HepG2 (cell line): Measurements from ENCODE around the gene RNPS1. TPM values are rescaled to one million over a fixed set of nuclear protein-coding genes. Genes with fewer than 3 reads are reported as not detected.

ENCODE experiments used
- GATA4 ChIP-seq: sonication (generic); IDR thresholded peaks from 2 replicates; pipeline ENCODE4 v1.6.1; 2016; ENCODE audit warnings: antibody characterized with exemption, low read depth, borderline replicate concordance
- GPN1 ChIP-seq: sonication (generic); formaldehyde crosslinking; IDR thresholded peaks from 2 replicates; pipeline ENCODE4 v1.5.1; 2020; ENCODE audit warnings: missing genetic modification reagents, borderline replicate concordance
- HDAC2 ChIP-seq: sonication (generic); formaldehyde crosslinking; IDR thresholded peaks from 2 replicates; pipeline ENCODE4 v1.4.0; 2020; ENCODE audit warnings: missing genetic modification reagents
- KDM1A ChIP-seq: IDR thresholded peaks from 2 replicates; pipeline ENCODE4 v1.6.1; 2016; ENCODE audit warnings: missing compliant biosample characterization
- LCORL ChIP-seq, 2 experiments: fragments of 450-650 bp in 1 of 2; sonication (generic) in 1 of 2; formaldehyde crosslinking in 1 of 2; IDR thresholded peaks; 2 replicates each; pipeline versions ENCODE4 v1.5.0 to v1.6.1; 2017 to 2020; ENCODE audit warnings: antibody characterized with exemption in 1 of 2, missing genetic modification reagents in 1 of 2
- MAFG ChIP-seq: sonication (generic); formaldehyde crosslinking; IDR thresholded peaks from 2 replicates; pipeline ENCODE4 v1.5.1; 2020; ENCODE audit warnings: mild to moderate bottlenecking, missing genetic modification reagents
- NFKBIZ ChIP-seq: IDR thresholded peaks from 2 replicates; pipeline ENCODE4 v1.6.1; 2018; ENCODE audit warnings: missing genetic modification reagents, missing compliant biosample characterization
- PCBP1 ChIP-seq: fragments of 200-400 bp; formaldehyde crosslinking; IDR thresholded peaks from 2 replicates; pipeline ENCODE4 v1.6.1; 2017; ENCODE audit warnings: mild to moderate bottlenecking, low read depth, low read length, borderline replicate concordance
- RBM39 ChIP-seq: fragments of 200-400 bp; formaldehyde crosslinking; IDR thresholded peaks from one replicate; pipeline ENCODE4 v1.6.1; 2018; ENCODE audit warnings: antibody characterized with exemption, mild to moderate bottlenecking, low read depth, low read length; ENCODE audit not compliant: poor library complexity, severe bottlenecking
- RFX1 ChIP-seq: fragments of 450-650 bp; IDR thresholded peaks from 2 replicates; pipeline ENCODE4 v1.6.1; 2017
- SNRNP70 ChIP-seq: fragments of 200-400 bp; formaldehyde crosslinking; IDR thresholded peaks from 2 replicates; pipeline ENCODE4 v1.6.1; 2017; ENCODE audit warnings: mild to moderate bottlenecking, low read depth, low read length, moderate library complexity
- THAP11 ChIP-seq: IDR thresholded peaks from 2 replicates; pipeline ENCODE4 v1.6.1; 2016; ENCODE audit warnings: missing biosample characterization, missing genetic modification reagents
- ZNF256 ChIP-seq: sonication (generic); formaldehyde crosslinking; conservative IDR thresholded peaks from 2 replicates; pipeline ENCODE4 v1.4.0; 2020; ENCODE audit warnings: missing genetic modification reagents
- ZNF713 ChIP-seq: sonication (generic); formaldehyde crosslinking; IDR thresholded peaks from 2 replicates; pipeline ENCODE4 v1.4.0; 2020; ENCODE audit warnings: mild to moderate bottlenecking, missing genetic modification reagents
- polyA plus RNA-seq, 8 experiments: library from polyadenylated mRNA; depleted of rRNA in 3 of 8; stranded (reverse) in 7 of 8; unstranded in 1 of 8; fragments of >200 nt; fragmentation: Illumina TruSeq in 4 of 8; extraction: Trizol in 4 of 8; gene quantifications; 2 replicates each; pipeline versions ENCODE4 v1.2.1 to v1.2.3, GENCODE V29; 2011 to 2016; ENCODE audit warnings: low read depth in 4 of 8, missing spikeins in 1 of 8, mixed read lengths in 1 of 8; ENCODE audit not compliant: insufficient read depth in 1 of 8
- total RNA-seq, 5 experiments: library from RNA; depleted of rRNA; stranded (reverse); fragments of >200 nt; fragmentation: Illumina TruSeq; extraction: Trizol; gene quantifications; 2 replicates each; pipeline ENCODE4 v1.2.3, GENCODE V29; 2016; ENCODE audit warnings: low read depth in 1 of 5
- TF ChIP-seq, protein P1 (sequence below): sonication (generic); formaldehyde crosslinking; IDR thresholded peaks from 2 replicates; pipeline ENCODE4 v1.8.0; 2022; ENCODE audit warnings: mild to moderate bottlenecking, missing genetic modification reagents
- TF ChIP-seq, protein P2 (sequence below): sonication (generic); formaldehyde crosslinking; IDR thresholded peaks from 2 replicates; pipeline ENCODE4 v1.4.0; 2020; ENCODE audit warnings: missing genetic modification reagents
- TF ChIP-seq, protein P3 (sequence below): sonication (generic); formaldehyde crosslinking; IDR thresholded peaks from 2 replicates; pipeline ENCODE4 v1.5.1; 2020; ENCODE audit warnings: missing genetic modification reagents, mild to moderate bottlenecking, borderline replicate concordance
- TF ChIP-seq, protein P4 (sequence below): sonication (generic); formaldehyde crosslinking; conservative IDR thresholded peaks from 2 replicates; pipeline ENCODE4 v1.5.0; 2020; ENCODE audit warnings: missing genetic modification reagents

Gene RNPS1
- total and polyA plus RNA-seq, 2 of the 13 experiments (the other 11 are each of a cell fraction or from before 2014, with no cell fraction given): 126 to 133 TPM

DNA sequence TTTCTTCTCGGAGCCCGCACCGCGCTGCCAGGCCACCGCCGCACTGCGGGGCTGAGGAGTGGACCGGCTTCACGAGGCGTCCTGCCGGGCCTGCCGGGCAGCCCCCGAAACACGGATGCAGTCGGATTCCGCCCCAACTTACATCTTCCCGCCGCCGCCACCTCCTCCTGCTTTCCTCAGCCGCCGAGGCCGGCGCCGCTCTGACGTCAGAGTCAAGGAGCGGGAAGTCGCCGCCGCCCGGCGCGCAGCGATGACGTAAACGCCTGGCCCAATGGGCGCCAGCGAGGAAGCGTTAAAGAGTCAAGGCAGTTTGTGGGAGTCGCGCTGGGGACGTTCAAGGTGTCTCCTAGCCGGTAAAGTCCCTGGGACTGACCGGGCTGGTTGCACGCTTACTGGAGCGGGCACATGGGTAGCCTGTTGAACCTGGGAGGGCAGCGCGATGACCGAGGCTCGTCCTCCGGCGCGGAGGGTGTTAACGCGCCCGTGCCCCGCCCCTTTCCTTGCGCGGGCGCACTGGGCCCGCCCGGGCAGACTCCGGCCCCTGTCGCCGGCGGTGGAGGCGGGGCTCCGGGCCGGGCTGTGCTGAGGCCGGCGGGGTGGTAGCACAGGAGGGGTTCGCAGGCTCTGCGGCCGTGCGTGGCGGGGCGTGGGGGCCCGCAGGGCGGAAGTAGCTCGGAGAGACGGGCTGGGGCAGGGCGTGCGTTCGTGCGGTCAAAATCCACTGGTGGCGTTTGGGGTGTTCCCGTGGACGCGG is at the start of gene RNPS1 (continued):
- TF ChIP-seq, protein P1, sequence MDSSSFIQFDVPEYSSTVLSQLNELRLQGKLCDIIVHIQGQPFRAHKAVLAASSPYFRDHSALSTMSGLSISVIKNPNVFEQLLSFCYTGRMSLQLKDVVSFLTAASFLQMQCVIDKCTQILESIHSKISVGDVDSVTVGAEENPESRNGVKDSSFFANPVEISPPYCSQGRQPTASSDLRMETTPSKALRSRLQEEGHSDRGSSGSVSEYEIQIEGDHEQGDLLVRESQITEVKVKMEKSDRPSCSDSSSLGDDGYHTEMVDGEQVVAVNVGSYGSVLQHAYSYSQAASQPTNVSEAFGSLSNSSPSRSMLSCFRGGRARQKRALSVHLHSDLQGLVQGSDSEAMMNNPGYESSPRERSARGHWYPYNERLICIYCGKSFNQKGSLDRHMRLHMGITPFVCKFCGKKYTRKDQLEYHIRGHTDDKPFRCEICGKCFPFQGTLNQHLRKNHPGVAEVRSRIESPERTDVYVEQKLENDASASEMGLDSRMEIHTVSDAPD (CRISPR knock-in tag): 0 out of 2 replicates have a peak, but pooled peaks have one; percentile 24
- TF ChIP-seq RBM39 (peak; percentile 93), PCBP1 (peak; percentile 89; the same call in 1 of the 2 replicates), NFKBIZ (peak; percentile 65), GPN1 (CRISPR knock-in tag) (no peak), MAFG (no peak), ZNF713 (CRISPR knock-in tag) (peak; percentile 64; the same call in 1 of the 2 replicates), RFX1 (no peak), GATA4 (peak; percentile 17; the same call in 1 of the 2 replicates), HDAC2 (peak; percentile 57; the same call in 1 of the 2 replicates), KDM1A (no peak), ZNF256 (CRISPR knock-in tag) (0 out of 2 replicates have a peak, but pooled peaks have one; percentile 37), THAP11 (CRISPR knock-in tag) (peak; percentile 93), SNRNP70 (no peak), LCORL (IDR thresholded peaks at IDR 0.05) (no peak; the same call in 1 of the 2 replicates), LCORL (CRISPR knock-in tag; IDR thresholded peaks at IDR 0.05) (peak; percentile 87)
- TF ChIP-seq, protein P2, sequence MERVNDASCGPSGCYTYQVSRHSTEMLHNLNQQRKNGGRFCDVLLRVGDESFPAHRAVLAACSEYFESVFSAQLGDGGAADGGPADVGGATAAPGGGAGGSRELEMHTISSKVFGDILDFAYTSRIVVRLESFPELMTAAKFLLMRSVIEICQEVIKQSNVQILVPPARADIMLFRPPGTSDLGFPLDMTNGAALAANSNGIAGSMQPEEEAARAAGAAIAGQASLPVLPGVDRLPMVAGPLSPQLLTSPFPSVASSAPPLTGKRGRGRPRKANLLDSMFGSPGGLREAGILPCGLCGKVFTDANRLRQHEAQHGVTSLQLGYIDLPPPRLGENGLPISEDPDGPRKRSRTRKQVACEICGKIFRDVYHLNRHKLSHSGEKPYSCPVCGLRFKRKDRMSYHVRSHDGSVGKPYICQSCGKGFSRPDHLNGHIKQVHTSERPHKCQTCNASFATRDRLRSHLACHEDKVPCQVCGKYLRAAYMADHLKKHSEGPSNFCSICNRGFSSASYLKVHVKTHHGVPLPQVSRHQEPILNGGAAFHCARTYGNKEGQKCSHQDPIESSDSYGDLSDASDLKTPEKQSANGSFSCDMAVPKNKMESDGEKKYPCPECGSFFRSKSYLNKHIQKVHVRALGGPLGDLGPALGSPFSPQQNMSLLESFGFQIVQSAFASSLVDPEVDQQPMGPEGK (CRISPR knock-in tag): peak; percentile 57
- TF ChIP-seq, protein P3, sequence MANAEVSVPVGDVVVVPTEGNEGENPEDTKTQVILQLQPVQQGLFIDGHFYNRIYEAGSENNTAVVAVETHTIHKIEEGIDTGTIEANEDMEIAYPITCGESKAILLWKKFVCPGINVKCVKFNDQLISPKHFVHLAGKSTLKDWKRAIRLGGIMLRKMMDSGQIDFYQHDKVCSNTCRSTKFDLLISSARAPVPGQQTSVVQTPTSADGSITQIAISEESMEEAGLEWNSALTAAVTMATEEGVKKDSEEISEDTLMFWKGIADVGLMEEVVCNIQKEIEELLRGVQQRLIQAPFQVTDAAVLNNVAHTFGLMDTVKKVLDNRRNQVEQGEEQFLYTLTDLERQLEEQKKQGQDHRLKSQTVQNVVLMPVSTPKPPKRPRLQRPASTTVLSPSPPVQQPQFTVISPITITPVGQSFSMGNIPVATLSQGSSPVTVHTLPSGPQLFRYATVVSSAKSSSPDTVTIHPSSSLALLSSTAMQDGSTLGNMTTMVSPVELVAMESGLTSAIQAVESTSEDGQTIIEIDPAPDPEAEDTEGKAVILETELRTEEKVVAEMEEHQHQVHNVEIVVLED (CRISPR knock-in tag): peak; percentile 89
- TF ChIP-seq, protein P4, sequence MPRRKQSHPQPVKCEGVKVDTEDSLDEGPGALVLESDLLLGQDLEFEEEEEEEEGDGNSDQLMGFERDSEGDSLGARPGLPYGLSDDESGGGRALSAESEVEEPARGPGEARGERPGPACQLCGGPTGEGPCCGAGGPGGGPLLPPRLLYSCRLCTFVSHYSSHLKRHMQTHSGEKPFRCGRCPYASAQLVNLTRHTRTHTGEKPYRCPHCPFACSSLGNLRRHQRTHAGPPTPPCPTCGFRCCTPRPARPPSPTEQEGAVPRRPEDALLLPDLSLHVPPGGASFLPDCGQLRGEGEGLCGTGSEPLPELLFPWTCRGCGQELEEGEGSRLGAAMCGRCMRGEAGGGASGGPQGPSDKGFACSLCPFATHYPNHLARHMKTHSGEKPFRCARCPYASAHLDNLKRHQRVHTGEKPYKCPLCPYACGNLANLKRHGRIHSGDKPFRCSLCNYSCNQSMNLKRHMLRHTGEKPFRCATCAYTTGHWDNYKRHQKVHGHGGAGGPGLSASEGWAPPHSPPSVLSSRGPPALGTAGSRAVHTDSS: no peak; the same call in 1 of the 2 replicates
